ENCODE data around the gene RFC1.
"Not testable (repeated sequence)": the region's sequence is repeated elsewhere in the genome, so short reads cannot be mapped to it uniquely, and the experiment has no call there.

RFC1 gene

GRCh38 chr4:39303871-39304270, 62.3 kb downstream of the RFC1 start:
- DNase-seq (ENCODE audit: low read depth), result no peak

- no peak for DNase-seq (ENCODE audit: low read depth)
Measured at GRCh38 chr4:39302901-39303300, 63.3 kb downstream of the RFC1 start.

GRCh38 chr4:39295784-39296183, 70.4 kb downstream of the RFC1 start:
- no peak for DNase-seq (ENCODE audit: low read depth)

- DNase-seq (ENCODE audit: low read depth), result not testable (repeated sequence)
Measured at GRCh38 chr4:39292433-39292832, 73.7 kb downstream of the RFC1 start.

GRCh38 chr4:39291686-39292085, 74.5 kb downstream of the RFC1 start:
- DNase-seq (ENCODE audit: low read depth), result no peak

GRCh38 chr4:39287223-39287622, 78.9 kb downstream of the RFC1 start:
- DNase-seq (ENCODE audit: low read depth), result no peak

- no peak for DNase-seq (ENCODE audit: low read depth)
Measured at GRCh38 chr4:39286263-39286662, 79.9 kb downstream of the RFC1 start.

- DNase-seq (ENCODE audit: low read depth), result no peak
Measured at GRCh38 chr4:39285853-39286252, 80.3 kb downstream of the RFC1 start.

- no peak for DNase-seq (ENCODE audit: low read depth)
Measured at GRCh38 chr4:39285111-39285795, 80.9 kb downstream of the RFC1 start.

- DNase-seq (ENCODE audit: low read depth), result no peak
Measured at GRCh38 chr4:39280770-39281169, 85.4 kb downstream of the RFC1 start.

GRCh38 chr4:39279416-39279815, 86.7 kb downstream of the RFC1 start:
- DNase-seq (ENCODE audit: low read depth), result no peak

- no peak for DNase-seq (ENCODE audit: low read depth)
Measured at GRCh38 chr4:39278476-39278875, 87.7 kb downstream of the RFC1 start.

GRCh38 chr4:39277661-39278060, 88.5 kb downstream of the RFC1 start:
- DNase-seq (ENCODE audit: low read depth), result not testable (repeated sequence)

- DNase-seq (ENCODE audit: low read depth), result no peak
Measured at GRCh38 chr4:39274503-39274902, 91.7 kb downstream of the RFC1 start.

- no peak for DNase-seq (ENCODE audit: low read depth)
Measured at GRCh38 chr4:39263895-39264294, 102.3 kb downstream of the RFC1 start.

- DNase-seq (ENCODE audit: low read depth), result no peak
Measured at GRCh38 chr4:39259571-39260330, 106.4 kb downstream of the RFC1 start.

- no peak for DNase-seq (ENCODE audit: low read depth)
Measured at GRCh38 chr4:39256436-39256835, 109.7 kb downstream of the RFC1 start.

GRCh38 chr4:39255871-39256270, 110.3 kb downstream of the RFC1 start:
- no peak for DNase-seq (ENCODE audit: low read depth)

- DNase-seq (ENCODE audit: low read depth), result no peak
Measured at GRCh38 chr4:39255266-39255665, 110.9 kb downstream of the RFC1 start.

GRCh38 chr4:39243462-39243861, 122.7 kb downstream of the RFC1 start:
- DNase-seq (ENCODE audit: low read depth), result no peak

Measured in activated T-helper 9 cell treated with anti-CD3 and anti-CD28 coated beads, Interleukin-2, amount 50 U/mL, for 16 hours (primary cell).